Body of pancreas (tissue), 4 donors: ENCODE data around the gene SERF2. TPM values are rescaled to one million over a fixed set of nuclear protein-coding genes. Genes with fewer than 3 reads are reported as not detected.

ENCODE experiments used
- ATAC-seq: fragments of 150-250 bp; one replicate; pipeline ENCODE4 v1.9.1; 2016
- DNase-seq, 4 donors: peaks; one replicate each; pipeline ENCODE4 v3.0.0-alpha.2; 2019
- H3K27ac ChIP-seq, 4 donors: fragments of 200-600 bp; sonication (generic); 1 replicate in 3 of 4; 2 replicates in 1 of 4; pipeline versions ENCODE4 v1.5.1 to v1.6.1; 2016 to 2019; ENCODE audit warnings: mild to moderate bottlenecking in 1 of 4, mixed read lengths in 1 of 4, moderate library complexity in 1 of 4
- H3K27me3 ChIP-seq, 2 donors: fragments of 200-600 bp; sonication (generic); one replicate each; pipeline ENCODE4 v1.6.0; 2016; ENCODE audit warnings: mild to moderate bottlenecking in 1 of 2
- H3K36me3 ChIP-seq, 2 donors: fragments of 200-600 bp; sonication (generic); replicated peaks in 1 of 2; 2 replicates each; pipeline ENCODE4 v1.5.1; 2016; ENCODE audit warnings: low read depth in 2 of 2; ENCODE audit not compliant: insufficient read depth in 1 of 2
- H3K4me1 ChIP-seq: fragments of 200-600 bp; sonication (generic); one replicate; pipeline ENCODE4 v1.6.0; 2016
- H3K4me3 ChIP-seq, 2 donors: fragments of 200-600 bp; sonication (generic); 1 replicate in 1 of 2; 2 replicates in 1 of 2; pipeline ENCODE4 v1.5.1; 2016 to 2019
- H3K9me3 ChIP-seq, 3 donors: fragments of 200-600 bp; sonication (generic); 1 replicate in 2 of 3; 2 replicates in 1 of 3; pipeline ENCODE4 v1.5.1; 2016
- CTCF ChIP-seq, 7 experiments: fragments of 450-650 bp in 4 of 7; fragments of 200-600 bp in 3 of 7; sonication (generic) in 3 of 7; IDR thresholded peaks; one replicate each; pipeline ENCODE4 v1.5.1; 2016 to 2019; ENCODE audit warnings: antibody characterized with exemption in 7 of 7
- POLR2A ChIP-seq, 3 donors: fragments of 450-650 bp; IDR thresholded peaks; one replicate each; pipeline ENCODE4 v1.6.1; 2016; ENCODE audit warnings: antibody characterized with exemption in 3 of 3, mild to moderate bottlenecking in 2 of 3
- WGBS, 2 donors: methylation state at CpG; one replicate each; pipeline ENCODE4 v1.1.5; 2017; 5-methylcytosine and 5-hydroxymethylcytosine counted together
- intact Hi-C: fragments of 100-400 bp; cut with DNase I; formaldehyde crosslinking; loops from one replicate; pipeline ENCODE4 v1.15.1; 2023
- total RNA-seq, 2 donors: library from RNA; depleted of rRNA; stranded (reverse); fragments of >200 nt; gene quantifications; one replicate each; pipeline ENCODE4 v1.1.0, GENCODE V29; 2016

SERF2 gene
- total RNA-seq, 2 donors from 2014 or later: 190 to 818 TPM

GRCh38 chr15:43792761-43793476 lies 799 bp downstream of the SERF2 start:
- H3K27me3 ChIP-seq: no peaks in the 10 kb centered on the region
- intact Hi-C loops: no loop called here
- H3K9me3 ChIP-seq: no peaks in the 10 kb centered on the region
- peak overlapping the region; percentile 95 to 99 (median 98) for H3K27ac ChIP-seq
- H3K36me3 ChIP-seq: peaks cover 3 to 7% of the 10 kb centered on the region in 2 donors
- 0 to 1% methylated on average over 24 to 33 of the region's 33 CpGs for WGBS, 2 donors
- TF ChIP-seq CTCF (IDR thresholded peaks at IDR 0.05) (peak in 3 of 7 experiments; percentile 2 to 18 (median 11)), POLR2A (IDR thresholded peaks at IDR 0.05) (peak in 1 of 3 donors; percentile 15)
- peak overlapping the region; percentile 52 to 91 for H3K4me3 ChIP-seq
- DNase-seq (peak; percentile 30 to 46 (median 38)), ATAC-seq (peak; percentile 1)
- peaks cover 62% of the 10 kb centered on the region for H3K4me1 ChIP-seq

GRCh38 chr15:43793647-43794046 lies 1.5 kb downstream of the SERF2 start:
- ATAC-seq (no peak), DNase-seq (peak in 1 of 4 donors; percentile 22)
- WGBS, 2 donors: 50 to 55% methylated on average over 10 of the region's 10 CpGs
- Histone ChIP-seq H3K4me3 (no peak overlapping the region), H3K4me1 (peaks cover 63% of the 10 kb centered on the region), H3K27me3 (no peaks in the 10 kb centered on the region), H3K36me3 (peaks cover 3 to 7% of the 10 kb centered on the region in 2 donors), H3K27ac (peak overlapping the region; percentile 95 to 99 (median 98)), H3K9me3 (no peaks in the 10 kb centered on the region)
- intact Hi-C loops: no loop called here
- TF ChIP-seq CTCF (IDR thresholded peaks at IDR 0.05): no peak
- no peak for TF ChIP-seq POLR2A (IDR thresholded peaks at IDR 0.05)

GRCh38 chr15:43794269-43795037 lies 2.3 kb downstream of the SERF2 start:
- no peak for ATAC-seq
- peak overlapping the region; percentile 47 to 99 (median 97) for H3K27ac ChIP-seq
- WGBS, 2 donors: 42 to 55% methylated on average over 9 of the region's 9 CpGs

GRCh38 chr15:43795197-43795596 lies 3.1 kb downstream of the SERF2 start:
- DNase-seq: no peak
- Histone ChIP-seq H3K4me1 (peaks cover 72% of the 10 kb centered on the region), H3K27me3 (no peaks in the 10 kb centered on the region), H3K4me3 (no peak overlapping the region), H3K27ac (peak overlapping the region; percentile 47 to 99 (median 97)), H3K9me3 (no peaks in the 10 kb centered on the region), H3K36me3 (peaks cover 3 to 7% of the 10 kb centered on the region in 2 donors)
- intact Hi-C loops: no loop called here
- TF ChIP-seq POLR2A (IDR thresholded peaks at IDR 0.05) (no peak), CTCF (IDR thresholded peaks at IDR 0.05) (no peak)
- no peak for ATAC-seq
- 80 to 92% methylated on average over 2 of the region's 2 CpGs for WGBS, 2 donors

More at GRCh38 chr15:43794269-43795037, 2.3 kb downstream of the SERF2 start:
- H3K4me3 ChIP-seq: no peak overlapping the region
- peak in 3 of 4 donors; percentile 19 to 32 (median 26) for DNase-seq
- TF ChIP-seq CTCF (IDR thresholded peaks at IDR 0.05): no peak
- TF ChIP-seq POLR2A (IDR thresholded peaks at IDR 0.05): peak in 1 of 3 donors; percentile 48
- H3K9me3 ChIP-seq: no peaks in the 10 kb centered on the region
- H3K4me1 ChIP-seq: peaks cover 67% of the 10 kb centered on the region
- intact Hi-C loops: no loop called here
- H3K36me3 ChIP-seq: peaks cover 3 to 7% of the 10 kb centered on the region in 2 donors
- no peaks in the 10 kb centered on the region for H3K27me3 ChIP-seq
